Fibroblast of lung (primary cell): Measurements from ENCODE around the gene ACTL10. TPM values are rescaled to one million over a fixed set of nuclear protein-coding genes. Genes with fewer than 3 reads are reported as not detected.

Experiments used
- DNase-seq, 2 donors: peaks; one replicate each; pipeline versions ENCODE4 v3.0.0 to v3.0.0-alpha.2; 2010; ENCODE audit warnings: low read depth in 2 of 2
- H2AFZ ChIP-seq: 2 replicates; pipeline ENCODE4 v1.5.1; 2012; ENCODE audit warnings: low read length, control low read depth, inconsistent platforms
- H3K27ac ChIP-seq: 2 replicates; pipeline ENCODE4 v1.5.1; 2011; ENCODE audit warnings: low read length, control low read depth; ENCODE audit not compliant: insufficient read depth
- H3K27me3 ChIP-seq: 2 replicates; pipeline ENCODE4 v1.5.1; 2011; ENCODE audit warnings: mild to moderate bottlenecking, low read length; ENCODE audit not compliant: control insufficient read depth, insufficient read depth
- H3K36me3 ChIP-seq: 2 replicates; pipeline ENCODE4 v1.5.1; 2011; ENCODE audit warnings: low read length; ENCODE audit not compliant: control insufficient read depth, insufficient read depth
- H3K4me1 ChIP-seq: 2 replicates; pipeline ENCODE4 v1.5.1; 2011; ENCODE audit warnings: low read length; ENCODE audit not compliant: control insufficient read depth, insufficient read depth; ENCODE audit errors: extremely low read depth
- H3K4me2 ChIP-seq: 2 replicates; pipeline ENCODE4 v1.5.1; 2011; ENCODE audit warnings: low read length, control low read depth; ENCODE audit not compliant: insufficient read depth; ENCODE audit errors: extremely low read depth
- H3K4me3 ChIP-seq, 4 experiments: fragments of 200-600 bp in 1 of 4; sonication (generic) in 1 of 4; replicated peaks in 1 of 4; 2 replicates each; pipeline ENCODE4 v1.5.1; 2011 to 2016; ENCODE audit warnings: low read length in 4 of 4, low read depth in 3 of 4, mild to moderate bottlenecking in 3 of 4, control low read depth in 2 of 4, inconsistent platforms in 1 of 4, mixed read lengths in 1 of 4; ENCODE audit not compliant: insufficient read depth in 1 of 4; ENCODE audit errors: control extremely low read depth in 1 of 4
- H3K79me2 ChIP-seq: 2 replicates; pipeline ENCODE4 v1.5.1; 2012; ENCODE audit warnings: mild to moderate bottlenecking, low read length, inconsistent platforms; ENCODE audit not compliant: control insufficient read depth, insufficient read depth
- H3K9ac ChIP-seq: 2 replicates; pipeline ENCODE4 v1.5.1; 2011; ENCODE audit warnings: mild to moderate bottlenecking, low read length, control low read depth; ENCODE audit not compliant: insufficient read depth
- H3K9me3 ChIP-seq: 2 replicates; pipeline ENCODE4 v1.5.1; 2012; ENCODE audit warnings: low read depth, low read length; ENCODE audit not compliant: control insufficient read depth, insufficient read depth
- H4K20me1 ChIP-seq: 2 replicates; pipeline ENCODE4 v1.5.1; 2011; ENCODE audit warnings: low read length; ENCODE audit not compliant: control insufficient read depth, insufficient read depth; ENCODE audit errors: extremely low read depth
- EZH2 ChIP-seq: IDR thresholded peaks from 2 replicates; pipeline ENCODE4 v1.5.1; 2012; ENCODE audit warnings: low read length, control low read depth, mild to moderate bottlenecking; ENCODE audit errors: missing control alignments
- polyA plus RNA-seq, 2 donors: library from polyadenylated mRNA; depleted of rRNA in 1 of 2; stranded (reverse) in 1 of 2; unstranded in 1 of 2; fragments of >200 nt; gene quantifications; 2 replicates each; pipeline ENCODE4 v1.2.1, GENCODE V29; 2011 to 2012; ENCODE audit warnings: missing spikeins in 1 of 2
- total RNA-seq: library from RNA; depleted of rRNA; stranded (reverse); fragments of >200 nt; gene quantifications from 2 replicates; pipeline ENCODE4 v1.2.1, GENCODE V29; 2014
- TF ChIP-seq, protein P1 (sequence below), 2 donors: IDR thresholded peaks in 1 of 2; conservative IDR thresholded peaks in 1 of 2; 1 replicate in 1 of 2; 2 replicates in 1 of 2; pipeline ENCODE4 v1.5.1; 2011 to 2012; ENCODE audit warnings: low read length in 2 of 2, control low read depth in 1 of 2, inconsistent platforms in 1 of 2, low read depth in 1 of 2, mild to moderate bottlenecking in 1 of 2

The ACTL10 gene
- total and polyA plus RNA-seq, 2 donors (not counting 1 experiment from before 2014, with no cell fraction given) = 0.32 to 2.0 TPM

DNA sequence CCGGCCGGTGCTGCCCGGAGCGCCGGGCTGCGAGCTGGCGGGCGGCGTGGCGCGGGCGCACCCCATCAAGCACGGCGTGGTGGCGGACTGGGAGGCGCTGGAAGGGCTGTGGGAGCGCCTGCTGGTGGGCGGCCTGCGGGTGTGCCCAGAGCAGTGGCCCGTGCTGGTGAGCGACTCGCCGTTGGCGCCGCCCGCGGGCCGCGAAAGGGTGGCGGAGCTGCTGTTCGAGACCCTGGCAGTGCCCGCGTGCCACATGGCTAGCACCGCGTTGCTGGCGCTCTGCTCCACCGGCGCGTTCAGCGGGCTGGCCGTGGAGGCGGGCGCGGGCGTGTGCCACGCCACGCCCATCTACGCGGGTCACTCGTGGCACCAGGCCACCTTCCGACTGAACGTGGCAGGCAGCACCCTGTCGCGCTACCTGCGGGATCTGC, 517 bp downstream of the ACTL10 start:
- Histone ChIP-seq H3K4me1 (peaks cover 22% of the 10 kb centered on the region), H3K9ac (peak overlapping the region; percentile 66), H3K36me3 (peaks cover 5% of the 10 kb centered on the region), H4K20me1 (no peaks in the 10 kb centered on the region), H3K27ac (peak overlapping the region; percentile 39), H2AFZ (peak overlapping the region; percentile 75), H3K79me2 (no peaks in the 10 kb centered on the region), H3K4me3 (peak overlapping the region in 3 of 4 experiments; percentile 46 to 61 (median 55)), H3K4me2 (peak overlapping the region; percentile 85), H3K27me3 (no peaks in the 10 kb centered on the region), H3K9me3 (no peaks in the 10 kb centered on the region)
- TF ChIP-seq, protein P1, sequence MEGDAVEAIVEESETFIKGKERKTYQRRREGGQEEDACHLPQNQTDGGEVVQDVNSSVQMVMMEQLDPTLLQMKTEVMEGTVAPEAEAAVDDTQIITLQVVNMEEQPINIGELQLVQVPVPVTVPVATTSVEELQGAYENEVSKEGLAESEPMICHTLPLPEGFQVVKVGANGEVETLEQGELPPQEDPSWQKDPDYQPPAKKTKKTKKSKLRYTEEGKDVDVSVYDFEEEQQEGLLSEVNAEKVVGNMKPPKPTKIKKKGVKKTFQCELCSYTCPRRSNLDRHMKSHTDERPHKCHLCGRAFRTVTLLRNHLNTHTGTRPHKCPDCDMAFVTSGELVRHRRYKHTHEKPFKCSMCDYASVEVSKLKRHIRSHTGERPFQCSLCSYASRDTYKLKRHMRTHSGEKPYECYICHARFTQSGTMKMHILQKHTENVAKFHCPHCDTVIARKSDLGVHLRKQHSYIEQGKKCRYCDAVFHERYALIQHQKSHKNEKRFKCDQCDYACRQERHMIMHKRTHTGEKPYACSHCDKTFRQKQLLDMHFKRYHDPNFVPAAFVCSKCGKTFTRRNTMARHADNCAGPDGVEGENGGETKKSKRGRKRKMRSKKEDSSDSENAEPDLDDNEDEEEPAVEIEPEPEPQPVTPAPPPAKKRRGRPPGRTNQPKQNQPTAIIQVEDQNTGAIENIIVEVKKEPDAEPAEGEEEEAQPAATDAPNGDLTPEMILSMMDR (conservative IDR thresholded peaks at IDR 0.05 in 1 of 2, IDR thresholded peaks at IDR 0.05 in 1 of 2; ENCODE audit: low read depth in 1 of 2, low read length in 2 of 2) = no peak
- no peak for TF ChIP-seq EZH2
- DNase-seq = peak in 1 of 2 donors; percentile 20

DNA sequence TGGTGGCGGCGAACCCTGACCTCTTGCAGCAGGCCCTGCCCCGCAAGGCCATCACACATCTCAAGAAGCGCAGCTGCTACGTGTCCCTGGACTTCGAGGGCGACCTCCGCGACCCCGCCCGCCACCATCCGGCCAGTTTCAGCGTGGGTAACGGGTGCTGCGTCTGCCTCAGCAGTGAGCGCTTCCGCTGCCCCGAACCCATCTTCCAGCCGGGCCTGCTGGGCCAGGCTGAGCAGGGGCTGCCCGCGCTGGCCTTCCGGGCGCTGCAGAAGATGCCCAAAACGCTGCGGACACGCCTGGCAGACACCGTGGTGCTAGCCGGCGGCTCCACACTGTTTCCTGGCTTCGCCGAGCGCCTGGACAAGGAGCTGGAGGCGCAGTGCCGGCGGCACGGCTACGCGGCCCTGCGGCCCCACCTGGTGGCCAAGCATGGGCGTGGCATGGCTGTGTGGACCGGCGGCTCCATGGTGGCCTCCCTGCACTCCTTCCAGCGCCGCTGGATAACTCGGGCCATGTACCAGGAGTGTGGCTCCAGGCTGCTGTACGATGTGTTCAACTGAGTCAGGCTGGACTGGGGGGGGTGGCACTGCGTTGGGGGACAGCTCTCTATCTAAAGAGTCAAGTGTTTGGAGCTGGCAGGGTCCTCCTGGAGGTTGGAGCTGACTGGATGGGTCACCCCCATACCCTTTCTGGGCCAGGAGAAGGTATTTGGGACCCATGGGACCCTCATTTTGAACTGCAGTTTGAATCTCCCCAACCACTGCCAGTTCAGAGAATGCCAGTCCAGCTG, 1.1 kb downstream of the ACTL10 start:
- TF ChIP-seq EZH2 = no peak
- TF ChIP-seq, protein P1 (conservative IDR thresholded peaks at IDR 0.05 in 1 of 2, IDR thresholded peaks at IDR 0.05 in 1 of 2; ENCODE audit: low read depth in 1 of 2, low read length in 2 of 2) = peak; percentile 76
- Histone ChIP-seq H3K27ac (peak overlapping the region; percentile 39), H3K27me3 (no peaks in the 10 kb centered on the region), H3K4me1 (peaks cover 21% of the 10 kb centered on the region), H3K36me3 (peaks cover 7% of the 10 kb centered on the region), H3K9me3 (no peaks in the 10 kb centered on the region), H3K4me3 (peak overlapping the region; percentile 2 to 61 (median 50)), H3K4me2 (peak overlapping the region; percentile 85), H3K79me2 (no peaks in the 10 kb centered on the region), H4K20me1 (no peaks in the 10 kb centered on the region), H2AFZ (peak overlapping the region; percentile 75), H3K9ac (peak overlapping the region; percentile 50)
- peak; percentile 66 to 70 for DNase-seq

DNA sequence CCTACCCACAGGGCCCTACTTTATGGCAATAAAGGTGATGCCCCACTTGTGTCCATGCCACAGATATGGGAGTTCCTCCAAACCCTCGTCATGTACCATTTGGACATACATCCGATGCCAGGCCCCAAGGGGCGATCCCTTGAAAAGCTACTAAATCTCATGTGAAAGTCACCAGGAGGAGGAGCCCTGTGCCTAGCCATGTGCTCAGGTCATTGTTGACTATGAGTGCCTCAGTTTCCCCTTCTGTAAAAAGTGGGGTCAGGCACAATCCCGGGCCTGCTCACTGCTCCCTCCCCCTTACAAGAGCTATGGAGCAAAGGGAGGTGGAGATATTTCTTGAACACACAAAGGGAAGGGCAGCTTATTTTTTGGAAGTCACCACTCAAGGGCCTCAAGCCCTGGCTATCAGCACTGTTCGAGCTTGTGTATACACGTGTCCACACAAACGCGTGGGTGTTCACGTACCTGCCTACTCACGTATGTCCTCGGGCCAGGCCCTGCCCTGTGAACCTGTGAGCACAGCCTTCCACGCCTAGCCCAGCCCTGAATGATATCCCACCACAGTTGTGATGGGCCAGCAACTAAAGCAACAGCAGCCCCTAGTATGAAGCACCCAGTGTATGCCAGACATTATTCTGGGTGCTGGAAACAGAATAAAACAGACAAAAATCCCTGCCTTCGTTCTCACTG, 1.9 kb downstream of the ACTL10 start:
- Histone ChIP-seq H2AFZ (no peak overlapping the region), H3K9me3 (no peaks in the 10 kb centered on the region), H3K4me1 (peaks cover 20% of the 10 kb centered on the region), H3K79me2 (no peaks in the 10 kb centered on the region), H3K4me3 (no peak overlapping the region), H3K36me3 (peaks cover 7% of the 10 kb centered on the region), H3K27ac (no peak overlapping the region), H3K27me3 (no peaks in the 10 kb centered on the region), H3K9ac (no peak overlapping the region), H3K4me2 (peak overlapping the region; percentile 25), H4K20me1 (no peaks in the 10 kb centered on the region)
- DNase-seq = no peak
- no peak for TF ChIP-seq EZH2
- TF ChIP-seq, protein P1 (conservative IDR thresholded peaks at IDR 0.05 in 1 of 2, IDR thresholded peaks at IDR 0.05 in 1 of 2; ENCODE audit: low read depth in 1 of 2, low read length in 2 of 2) = no peak
